ENCODE results near the gene METTL24.
A peak's percentile ranks its signal among the peaks of the same experiment; 100 is the strongest.
"Not testable (repeated sequence)": the region's sequence is repeated elsewhere in the genome, so short reads cannot be mapped to it uniquely, and the experiment has no call there.

METTL24 gene

GRCh38 chr6:110250838-110251237 is 107.3 kb downstream of the METTL24 start:
- TF ChIP-seq JUND (IDR thresholded peaks at IDR 0.05; ENCODE audit: low read depth) = no peak
- in situ Hi-C loops (cut with HindIII; ENCODE audit: low pct_unique_long_range_greater_than_20kb, low sequenced_read_pairs) = no loop called here
- peak in 1 of 2 experiments; percentile 29 for DNase-seq (ENCODE audit: low read depth in 1 of 2, low spot score in 1 of 2)

GRCh38 chr6:110250058-110250457 is 108.1 kb downstream of the METTL24 start:
- no peak for DNase-seq (ENCODE audit: low read depth in 1 of 2, low spot score in 1 of 2)
- TF ChIP-seq JUND (IDR thresholded peaks at IDR 0.05; ENCODE audit: low read depth) = no peak
- in situ Hi-C loops (cut with HindIII; ENCODE audit: low pct_unique_long_range_greater_than_20kb, low sequenced_read_pairs) = no loop called here

GRCh38 chr6:110246900-110247546 is 111.1 kb downstream of the METTL24 start:
- in situ Hi-C loops (cut with HindIII; ENCODE audit: low pct_unique_long_range_greater_than_20kb, low sequenced_read_pairs) = no loop called here
- no peak for TF ChIP-seq JUND (IDR thresholded peaks at IDR 0.05; ENCODE audit: low read depth)
- DNase-seq (ENCODE audit: low read depth in 1 of 2, low spot score in 1 of 2) = no peak

GRCh38 chr6:110246378-110246777 is 111.8 kb downstream of the METTL24 start:
- TF ChIP-seq JUND (IDR thresholded peaks at IDR 0.05; ENCODE audit: low read depth) = no peak
- DNase-seq (ENCODE audit: low read depth in 1 of 2, low spot score in 1 of 2) = no peak
- in situ Hi-C loops (cut with HindIII; ENCODE audit: low pct_unique_long_range_greater_than_20kb, low sequenced_read_pairs) = no loop called here

GRCh38 chr6:110244621-110245020 is 113.5 kb downstream of the METTL24 start:
- DNase-seq (ENCODE audit: low read depth in 1 of 2, low spot score in 1 of 2); in situ Hi-C loops (cut with HindIII; ENCODE audit: low pct_unique_long_range_greater_than_20kb, low sequenced_read_pairs): not testable (repeated sequence)

GRCh38 chr6:110239526-110240274 is 118.4 kb downstream of the METTL24 start:
- no peak for TF ChIP-seq JUND (IDR thresholded peaks at IDR 0.05; ENCODE audit: low read depth)
- DNase-seq (ENCODE audit: low read depth in 1 of 2, low spot score in 1 of 2) = no peak
- in situ Hi-C loops (cut with HindIII; ENCODE audit: low pct_unique_long_range_greater_than_20kb, low sequenced_read_pairs) = no loop called here

- in situ Hi-C loops (cut with HindIII; ENCODE audit: low pct_unique_long_range_greater_than_20kb, low sequenced_read_pairs); DNase-seq (ENCODE audit: low read depth in 1 of 2, low spot score in 1 of 2): not testable (repeated sequence)
These were observed 122.1 kb downstream of the METTL24 start for GRCh38 chr6:110236007-110236406.

GRCh38 chr6:110233770-110234374 is 124.3 kb downstream of the METTL24 start:
- no peak for TF ChIP-seq JUND (IDR thresholded peaks at IDR 0.05; ENCODE audit: low read depth)
- no peak for DNase-seq (ENCODE audit: low read depth in 1 of 2, low spot score in 1 of 2)
- in situ Hi-C loops (cut with HindIII; ENCODE audit: low pct_unique_long_range_greater_than_20kb, low sequenced_read_pairs) = no loop called here

- no peak for DNase-seq (ENCODE audit: low read depth in 1 of 2, low spot score in 1 of 2)
- in situ Hi-C loops (cut with HindIII; ENCODE audit: low pct_unique_long_range_greater_than_20kb, low sequenced_read_pairs) = no loop called here
- TF ChIP-seq JUND (IDR thresholded peaks at IDR 0.05; ENCODE audit: low read depth) = no peak
These were observed 125.7 kb downstream of the METTL24 start for GRCh38 chr6:110232450-110232849.

GRCh38 chr6:110226261-110226660 is 131.9 kb downstream of the METTL24 start:
- no peak for DNase-seq (ENCODE audit: low read depth in 1 of 2, low spot score in 1 of 2)
- in situ Hi-C loops (cut with HindIII; ENCODE audit: low pct_unique_long_range_greater_than_20kb, low sequenced_read_pairs) = no loop called here

GRCh38 chr6:110221738-110222137 is 136.4 kb downstream of the METTL24 start:
- in situ Hi-C loops (cut with HindIII; ENCODE audit: low pct_unique_long_range_greater_than_20kb, low sequenced_read_pairs) = no loop called here
- no peak for TF ChIP-seq JUND (IDR thresholded peaks at IDR 0.05; ENCODE audit: low read depth)
- no peak for DNase-seq (ENCODE audit: low read depth in 1 of 2, low spot score in 1 of 2)

More at GRCh38 chr6:110226261-110226660, 131.9 kb downstream of the METTL24 start:
- TF ChIP-seq JUND (IDR thresholded peaks at IDR 0.05; ENCODE audit: low read depth) = no peak

- in situ Hi-C loops (cut with HindIII; ENCODE audit: low pct_unique_long_range_greater_than_20kb, low sequenced_read_pairs) = no loop called here
These were observed 140.9 kb downstream of the METTL24 start for GRCh38 chr6:110217266-110217665.

GRCh38 chr6:110216140-110216539 is 142.0 kb downstream of the METTL24 start:
- no peak for DNase-seq (ENCODE audit: low read depth in 1 of 2, low spot score in 1 of 2)
- no peak for TF ChIP-seq JUND (IDR thresholded peaks at IDR 0.05; ENCODE audit: low read depth)
- in situ Hi-C loops (cut with HindIII; ENCODE audit: low pct_unique_long_range_greater_than_20kb, low sequenced_read_pairs) = no loop called here

More at GRCh38 chr6:110217266-110217665, 140.9 kb downstream of the METTL24 start:
- DNase-seq (ENCODE audit: low read depth in 1 of 2, low spot score in 1 of 2) = no peak
- no peak for TF ChIP-seq JUND (IDR thresholded peaks at IDR 0.05; ENCODE audit: low read depth)

Measured in T47D (cell line).